ENCODE results near the gene AKR7A2. TPM values are rescaled to one million over a fixed set of nuclear protein-coding genes. Genes with fewer than 3 reads are reported as not detected.
A peak's percentile ranks its signal among the peaks of the same experiment; 100 is the strongest.

The AKR7A2 gene
- total and polyA plus RNA-seq, 9 of the 15 experiments (the other 6 are each of a cell fraction or from before 2014, with no cell fraction given), result 2.0 to 78.4 (median 49.4) TPM

- Histone ChIP-seq H3K27ac (ENCODE audit: extremely low read depth, low read depth, low read length) (no peak overlapping the region), H3K27me3 (ENCODE audit: control insufficient read depth in 2 of 2, insufficient read depth in 2 of 2, low read length in 2 of 2) (no peaks in the 10 kb centered on the region), H2AFZ (ENCODE audit: low read depth, low read length) (no peak overlapping the region), H3K4me2 (ENCODE audit: insufficient read depth, low read length) (no peak overlapping the region), H3K9me3 (replicated peaks; ENCODE audit: control insufficient read depth, insufficient read depth, low read depth, low read length) (no peaks in the 10 kb centered on the region), H3K4me3 (no peak overlapping the region), H3K79me2 (ENCODE audit: control insufficient read depth, insufficient read depth, low read length) (no peaks in the 10 kb centered on the region), H3K9me1 (ENCODE audit: control insufficient read depth, insufficient read depth, low read length) (no peaks in the 10 kb centered on the region), H3K36me3 (ENCODE audit: control insufficient read depth, insufficient read depth, low read length) (no peaks in the 10 kb centered on the region), H3K9ac (ENCODE audit: insufficient read depth in 1 of 2, low read depth in 2 of 2, low read length in 2 of 2) (peak overlapping the region in 1 of 2 experiments; percentile 57; a peak in 2 of 4 replicates), H4K20me1 (replicated peaks; ENCODE audit: control insufficient read depth, insufficient read depth, low read length) (no peaks in the 10 kb centered on the region), H3K4me1 (replicated peaks in 1 of 2; ENCODE audit: control insufficient read depth in 2 of 2, insufficient read depth in 2 of 2, low read length in 2 of 2) (peaks cover 0 to 6% of the 10 kb centered on the region in 2 experiments; a peak in 1 of 5 replicates)
- BruUV-seq (replicated peaks), result no TSS peak
- no peak for FAIRE-seq
- ChIA-PET CTCF (ENCODE audit: low intra/inter-chr PET ratio) (no interaction called here), POLR2A (interaction anchor here (0.9 kb wide), 1 partner anchor 20 kb away, joined by 3 read pairs; no protein-coding TSS in a partner anchor)
- DNase-seq (ENCODE audit: extremely low read depth in 1 of 4, low spot score in 3 of 4), result no peak
- no peak; the same call in 2 of the 3 replicates for ATAC-seq
- intact Hi-C loops (cut with micrococcal nuclease), result no loop called here
- no peak for TF ChIP-seq CTCFL (IDR thresholded peaks at IDR 0.05; ENCODE audit: borderline replicate concordance, insufficient read depth, low read depth, low read length, poor library complexity, severe bottlenecking)
- TF ChIP-seq KAT2B (IDR thresholded peaks at IDR 0.05; ENCODE audit: low read depth, low read length), result no peak
- no peak for TF ChIP-seq ZNF449 (CRISPR knock-in tag; IDR thresholded peaks at IDR 0.05)
- TF ChIP-seq ZNF263 (CRISPR knock-in tag; IDR thresholded peaks at IDR 0.05; ENCODE audit: borderline replicate concordance), result no peak
- TF ChIP-seq MBD1 (CRISPR knock-in tag; IDR thresholded peaks at IDR 0.05), result no peak
- 63% methylated on average over 8 of the region's 9 CpGs for WGBS (ENCODE audit: insufficient coverage, low coverage, missing lambda C conversion rate)
- in situ Hi-C loops (cut with MboI), result no loop called here
Measured at GRCh38 chr1:19283891-19284290, 28.1 kb downstream of the AKR7A2 start.

Data from K562 (cell line).